Smooth muscle cell (in vitro differentiated cells): ENCODE results near the gene NUDCD3. TPM values are rescaled to one million over a fixed set of nuclear protein-coding genes. Genes with fewer than 3 reads are reported as not detected.
A peak's percentile ranks its signal among the peaks of the same experiment; 100 is the strongest.

Source experiments
- DNase-seq: peaks from one replicate; lab custom pipeline; 2025; ENCODE audit not compliant: unreplicated experiment; lab: John Stamatoyannopoulos, UW
- H2AFZ ChIP-seq: fragments of 200-600 bp; sonication (generic); 2 replicates; pipeline ENCODE4 v1.6.0; 2016; ENCODE audit warnings: antibody characterized with exemption, low read depth, mild to moderate bottlenecking
- H3F3A ChIP-seq: fragments of 200-600 bp; sonication (generic); 2 replicates; pipeline ENCODE4 v1.6.0; 2017; ENCODE audit warnings: antibody characterized with exemption, low read depth
- H3K27ac ChIP-seq: fragments of 200-600 bp; sonication (generic); 2 replicates; pipeline ENCODE4 v1.5.1; 2016; ENCODE audit warnings: low read depth, mild to moderate bottlenecking
- H3K27me3 ChIP-seq: fragments of 200-600 bp; sonication (generic); 2 replicates; pipeline ENCODE4 v1.6.1; 2016; ENCODE audit warnings: low read depth, mild to moderate bottlenecking
- H3K36me3 ChIP-seq: fragments of 200-600 bp; sonication (generic); 2 replicates; pipeline ENCODE4 v1.5.1; 2016; ENCODE audit warnings: low read depth
- H3K4me1 ChIP-seq: fragments of 200-600 bp; sonication (generic); 2 replicates; pipeline ENCODE4 v1.5.1; 2016; ENCODE audit warnings: low read depth
- H3K4me2 ChIP-seq: fragments of 200-600 bp; sonication (generic); 2 replicates; pipeline ENCODE4 v1.6.0; 2016; ENCODE audit warnings: mild to moderate bottlenecking
- H3K4me3 ChIP-seq: fragments of 200-600 bp; sonication (generic); 2 replicates; pipeline ENCODE4 v1.5.1; 2016; ENCODE audit warnings: mild to moderate bottlenecking
- H3K79me2 ChIP-seq: fragments of 200-600 bp; sonication (generic); 2 replicates; pipeline ENCODE4 v1.6.0; 2016; ENCODE audit warnings: low read depth, mild to moderate bottlenecking
- H3K9ac ChIP-seq: fragments of 200-600 bp; sonication (generic); 2 replicates; pipeline ENCODE4 v1.6.0; 2016; ENCODE audit warnings: low read depth
- H3K9me3 ChIP-seq: fragments of 200-600 bp; sonication (generic); replicated peaks from 2 replicates; pipeline ENCODE4 v1.5.1; 2016; ENCODE audit warnings: low read depth
- H4K20me1 ChIP-seq: fragments of 200-600 bp; sonication (generic); 2 replicates; pipeline ENCODE4 v1.6.0; 2016; ENCODE audit warnings: low read depth
- WGBS: methylation state at CpG from one replicate; pipeline ENCODE4 v1.1.7; 2016; ENCODE audit warnings: low lambda C conversion rate; 5-methylcytosine and 5-hydroxymethylcytosine counted together
- polyA plus RNA-seq: library from polyadenylated mRNA; unstranded; fragments of >200 nt; fragmentation: Nextera tagmentation; extraction: Ambion mirVana; gene quantifications from 2 replicates; pipeline ENCODE4 v1.2.1, GENCODE V29; 2016
- total RNA-seq: library from RNA; depleted of rRNA; stranded (reverse); fragments of >200 nt; gene quantifications from 2 replicates; pipeline ENCODE4 v1.2.3, GENCODE V29; 2014
- TF ChIP-seq, protein P1 (sequence below): fragments of 200-600 bp; sonication (generic); IDR thresholded peaks from 2 replicates; pipeline ENCODE4 v1.5.1; 2017; ENCODE audit warnings: borderline replicate concordance, mild to moderate bottlenecking, antibody characterized with exemption; ENCODE audit not compliant: insufficient read depth, poor library complexity, severe bottlenecking

Gene NUDCD3
- total and polyA plus RNA-seq, 2 experiments from 2014 or later = 32.2 to 56.3 TPM

DNA sequence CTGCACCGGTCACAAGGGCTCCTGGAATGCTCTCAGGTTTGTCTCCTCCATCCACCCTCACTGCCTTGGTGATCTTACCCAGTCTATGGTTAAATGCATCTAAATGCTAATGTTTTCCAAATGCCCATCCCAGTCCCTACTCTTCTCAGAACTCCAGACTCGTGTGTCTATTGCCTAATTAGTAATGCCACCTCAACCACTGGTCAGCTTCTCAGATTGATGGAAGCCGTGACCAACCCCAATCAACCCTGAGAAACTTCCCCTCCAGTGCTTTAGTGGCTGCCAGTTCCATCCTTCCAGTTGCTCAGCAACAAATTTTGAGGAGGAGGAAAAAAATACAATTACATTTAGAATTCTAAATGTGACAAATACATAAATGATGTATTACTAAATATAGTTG lies 18.6 kb downstream of the NUDCD3 start:
- Histone ChIP-seq H3K36me3 (no peaks in the 10 kb centered on the region), H4K20me1 (peaks cover 98% of the 10 kb centered on the region), H3F3A (peaks cover 8% of the 10 kb centered on the region), H3K4me1 (no peaks in the 10 kb centered on the region), H3K27me3 (no peaks in the 10 kb centered on the region), H3K4me3 (no peak overlapping the region), H3K4me2 (no peak overlapping the region), H3K9me3 (no peaks in the 10 kb centered on the region), H3K27ac (no peak overlapping the region), H3K79me2 (peaks cover 60% of the 10 kb centered on the region), H3K9ac (no peak overlapping the region), H2AFZ (no peak overlapping the region)
- 91% methylated on average over 3 of the region's 3 CpGs for WGBS
- no peak for DNase-seq
- TF ChIP-seq, protein P1, sequence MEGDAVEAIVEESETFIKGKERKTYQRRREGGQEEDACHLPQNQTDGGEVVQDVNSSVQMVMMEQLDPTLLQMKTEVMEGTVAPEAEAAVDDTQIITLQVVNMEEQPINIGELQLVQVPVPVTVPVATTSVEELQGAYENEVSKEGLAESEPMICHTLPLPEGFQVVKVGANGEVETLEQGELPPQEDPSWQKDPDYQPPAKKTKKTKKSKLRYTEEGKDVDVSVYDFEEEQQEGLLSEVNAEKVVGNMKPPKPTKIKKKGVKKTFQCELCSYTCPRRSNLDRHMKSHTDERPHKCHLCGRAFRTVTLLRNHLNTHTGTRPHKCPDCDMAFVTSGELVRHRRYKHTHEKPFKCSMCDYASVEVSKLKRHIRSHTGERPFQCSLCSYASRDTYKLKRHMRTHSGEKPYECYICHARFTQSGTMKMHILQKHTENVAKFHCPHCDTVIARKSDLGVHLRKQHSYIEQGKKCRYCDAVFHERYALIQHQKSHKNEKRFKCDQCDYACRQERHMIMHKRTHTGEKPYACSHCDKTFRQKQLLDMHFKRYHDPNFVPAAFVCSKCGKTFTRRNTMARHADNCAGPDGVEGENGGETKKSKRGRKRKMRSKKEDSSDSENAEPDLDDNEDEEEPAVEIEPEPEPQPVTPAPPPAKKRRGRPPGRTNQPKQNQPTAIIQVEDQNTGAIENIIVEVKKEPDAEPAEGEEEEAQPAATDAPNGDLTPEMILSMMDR = no peak

DNA sequence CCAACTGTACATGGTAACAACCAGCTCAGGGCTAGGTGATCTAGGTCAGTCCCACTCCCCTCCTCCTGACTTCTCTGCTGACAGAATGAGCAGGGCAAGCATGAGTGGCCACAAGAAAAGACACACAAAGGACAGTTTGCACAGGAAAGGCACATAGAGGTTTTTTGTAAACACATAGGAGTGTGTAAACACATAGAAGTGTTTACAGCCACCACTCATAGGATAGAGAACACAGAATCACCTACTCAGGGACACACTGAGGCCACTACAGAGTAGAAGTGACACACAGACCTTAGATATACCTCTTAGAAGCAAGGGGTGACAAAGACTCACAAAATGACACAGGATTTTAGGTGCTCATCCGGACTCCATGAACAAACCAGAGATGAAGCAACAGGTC lies 19.0 kb downstream of the NUDCD3 start:
- no peaks in the 10 kb centered on the region for H3K27me3 ChIP-seq
- no peaks in the 10 kb centered on the region for H3K36me3 ChIP-seq
- H2AFZ ChIP-seq = no peak overlapping the region
- no peak overlapping the region for H3K9ac ChIP-seq
- no peak for DNase-seq
- peaks cover 56% of the 10 kb centered on the region for H3K79me2 ChIP-seq
- H3F3A ChIP-seq = peaks cover 8% of the 10 kb centered on the region
- TF ChIP-seq, protein P1 = no peak
- no peak overlapping the region for H3K27ac ChIP-seq
- H3K4me3 ChIP-seq = no peak overlapping the region
- WGBS = 100% methylated on average over 1 of the region's 1 CpG
- H3K9me3 ChIP-seq = no peaks in the 10 kb centered on the region
- H4K20me1 ChIP-seq = peaks cover 98% of the 10 kb centered on the region
- H3K4me2 ChIP-seq = no peak overlapping the region
- no peaks in the 10 kb centered on the region for H3K4me1 ChIP-seq

DNA sequence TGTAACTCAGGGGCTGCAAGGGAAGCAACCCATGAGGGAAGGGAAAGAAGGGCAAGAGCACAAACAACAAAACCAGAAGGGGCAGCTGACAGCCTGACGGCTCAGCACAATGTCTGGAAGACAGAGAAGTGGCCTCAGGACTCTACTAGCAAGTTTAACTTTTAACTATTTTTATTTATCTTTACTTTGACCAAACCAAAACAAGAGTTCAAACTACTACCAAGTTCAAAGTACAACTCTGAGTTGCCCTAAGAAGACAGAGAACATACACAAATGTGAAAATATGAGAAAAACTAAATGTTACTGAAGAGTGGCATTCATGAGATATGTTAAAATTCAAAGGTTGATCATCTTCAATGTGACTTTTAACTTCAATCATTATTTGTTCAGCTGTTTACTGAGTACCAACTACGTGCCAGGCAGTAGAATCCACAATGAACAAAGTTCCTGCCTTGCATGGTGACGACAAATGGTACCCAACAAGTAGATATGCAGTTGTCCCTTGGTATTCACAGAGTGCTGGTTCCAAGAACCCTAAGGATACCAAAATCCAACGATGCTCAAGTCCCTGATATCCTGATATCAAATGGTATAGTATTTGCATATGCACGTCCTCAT lies 19.7 kb downstream of the NUDCD3 start:
- H3K79me2 ChIP-seq = peaks cover 53% of the 10 kb centered on the region

DNA sequence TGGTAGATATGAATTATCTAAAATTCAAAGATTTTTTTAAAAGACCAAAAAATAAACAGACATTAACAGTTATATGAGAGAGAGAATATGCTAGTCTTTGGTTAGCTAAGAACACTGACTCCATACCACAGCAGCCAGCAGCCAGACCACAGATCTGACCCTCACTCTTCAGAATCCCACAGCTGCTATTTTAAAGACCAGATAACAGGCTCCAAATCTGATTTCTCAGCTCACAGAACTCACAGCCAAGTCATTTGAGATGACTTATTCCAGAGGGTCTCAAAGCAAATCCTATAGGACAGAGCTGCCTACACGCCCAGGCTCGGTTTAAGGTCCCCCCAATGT lies 20.4 kb downstream of the NUDCD3 start:
- DNase-seq = no peak
- Histone ChIP-seq H3K79me2 (peaks cover 54% of the 10 kb centered on the region), H3F3A (peaks cover 8% of the 10 kb centered on the region), H3K9ac (no peak overlapping the region), H3K27me3 (no peaks in the 10 kb centered on the region), H3K36me3 (no peaks in the 10 kb centered on the region), H2AFZ (no peak overlapping the region), H3K27ac (peak overlapping the region; percentile 35), H3K4me3 (no peak overlapping the region), H3K4me1 (no peaks in the 10 kb centered on the region), H3K4me2 (peak overlapping the region; percentile 19), H4K20me1 (peaks cover 98% of the 10 kb centered on the region), H3K9me3 (no peaks in the 10 kb centered on the region)
- 18% methylated on average over 2 of the region's 2 CpGs for WGBS
- TF ChIP-seq, protein P1 = no peak

More for the DNA sequence above, 19.7 kb downstream of the NUDCD3 start:
- no peaks in the 10 kb centered on the region for H3K4me1 ChIP-seq
- H3F3A ChIP-seq = peaks cover 8% of the 10 kb centered on the region
- H3K36me3 ChIP-seq = no peaks in the 10 kb centered on the region
- no peaks in the 10 kb centered on the region for H3K27me3 ChIP-seq
- H3K9me3 ChIP-seq = no peaks in the 10 kb centered on the region
- 82% methylated on average over 5 of the region's 5 CpGs for WGBS
- H3K27ac ChIP-seq = peak overlapping the region; percentile 35
- TF ChIP-seq, protein P1 = no peak
- H2AFZ ChIP-seq = no peak overlapping the region
- H3K4me2 ChIP-seq = peak overlapping the region; percentile 19
- no peak overlapping the region for H3K9ac ChIP-seq
- H4K20me1 ChIP-seq = peaks cover 98% of the 10 kb centered on the region
- H3K4me3 ChIP-seq = no peak overlapping the region
- no peak for DNase-seq
